GM10847 (cell line): ENCODE data around the gene PTPN22.

Source experiments
- POLR2A ChIP-seq: IDR thresholded peaks from 2 replicates; pipeline ENCODE4 v1.6.1; 2011; ENCODE audit not compliant: insufficient read length; ENCODE audit errors: extremely low read depth

The PTPN22 gene

GRCh38 chr1:113834716-113835115, 36.8 kb downstream of the PTPN22 start:
- no peak for TF ChIP-seq POLR2A

- no peak for TF ChIP-seq POLR2A
These were observed 41.5 kb downstream of the PTPN22 start for GRCh38 chr1:113830039-113830438.

- no peak for TF ChIP-seq POLR2A
These were observed 49.6 kb downstream of the PTPN22 start for GRCh38 chr1:113821916-113822315.

- no peak for TF ChIP-seq POLR2A
These were observed 52.9 kb downstream of the PTPN22 start for GRCh38 chr1:113818578-113818977.

- TF ChIP-seq POLR2A = no peak
These were observed 58.3 kb downstream of the PTPN22 start for GRCh38 chr1:113813218-113813617.

GRCh38 chr1:113812661-113813135, 58.8 kb downstream of the PTPN22 start:
- no peak for TF ChIP-seq POLR2A

- peak; percentile 68 for TF ChIP-seq POLR2A
These were observed 59.4 kb downstream of the PTPN22 start, which contains the start of gene RSBN1 for GRCh38 chr1:113811888-113812660. Gene RSBN1, minus strand, starts transcription at chr1:113812476. Its CDS starts 64 bp downstream, at chr1:113812412.

- no peak for TF ChIP-seq POLR2A
These were observed 60.2 kb downstream of the PTPN22 start for GRCh38 chr1:113811156-113811887.

GRCh38 chr1:113809670-113810602, 61.6 kb downstream of the PTPN22 start:
- TF ChIP-seq POLR2A = no peak

GRCh38 chr1:113808450-113809195, 62.9 kb downstream of the PTPN22 start:
- TF ChIP-seq POLR2A = no peak

- no peak for TF ChIP-seq POLR2A
These were observed 65.9 kb downstream of the PTPN22 start for GRCh38 chr1:113805639-113806038.

- no peak for TF ChIP-seq POLR2A
These were observed 66.3 kb downstream of the PTPN22 start for GRCh38 chr1:113805256-113805531.

- no peak for TF ChIP-seq POLR2A
These were observed 66.9 kb downstream of the PTPN22 start for GRCh38 chr1:113804421-113805255.
